Breast epithelium (tissue), 3 donors: ENCODE data around the gene MYO1E.

Experiments
- CTCF ChIP-seq, 3 donors: fragments of 450-650 bp; IDR thresholded peaks; one replicate each; pipeline ENCODE4 v1.5.1; 2016 to 2017; ENCODE audit warnings: antibody characterized with exemption in 3 of 3, mild to moderate bottlenecking in 3 of 3, moderate library complexity in 3 of 3
- POLR2A ChIP-seq: fragments of 450-650 bp; IDR thresholded peaks from one replicate; pipeline ENCODE4 v1.6.1; 2016; ENCODE audit warnings: antibody characterized with exemption, mild to moderate bottlenecking, moderate library complexity

DNA sequence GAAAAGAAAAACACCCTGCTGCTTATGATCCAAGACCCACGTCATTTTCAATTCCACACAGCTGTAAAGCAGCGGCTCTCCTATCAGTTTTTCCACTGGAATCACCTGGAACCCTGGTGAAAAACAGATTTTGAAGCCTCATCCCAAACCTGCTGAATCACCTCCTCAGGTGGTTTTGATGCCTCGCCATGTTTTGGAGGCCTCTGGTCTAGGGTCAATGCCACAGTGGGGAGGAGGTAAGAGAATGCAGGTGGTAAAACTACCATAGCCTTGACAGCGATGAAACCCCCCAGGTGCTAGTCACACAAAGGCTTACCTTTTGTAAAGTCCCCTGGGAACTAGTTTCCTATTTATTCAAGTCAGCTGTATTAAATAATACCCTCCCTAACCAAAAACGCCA lies 24.8 kb downstream of the MYO1E start:
- TF ChIP-seq CTCF (IDR thresholded peaks at IDR 0.05) (no peak), POLR2A (no peak)
